Smooth muscle cell (in vitro differentiated cells): ENCODE measurements around the gene RUNX2. TPM values are rescaled to one million over a fixed set of nuclear protein-coding genes. Genes with fewer than 3 reads are reported as not detected.
A peak's percentile ranks its signal among the peaks of the same experiment; 100 is the strongest.

Experiments used
- DNase-seq: peaks from one replicate; lab custom pipeline; 2025; ENCODE audit not compliant: unreplicated experiment; lab: John Stamatoyannopoulos, UW
- H2AFZ ChIP-seq: fragments of 200-600 bp; sonication (generic); 2 replicates; pipeline ENCODE4 v1.6.0; 2016; ENCODE audit warnings: antibody characterized with exemption, low read depth, mild to moderate bottlenecking
- H3F3A ChIP-seq: fragments of 200-600 bp; sonication (generic); 2 replicates; pipeline ENCODE4 v1.6.0; 2017; ENCODE audit warnings: antibody characterized with exemption, low read depth
- H3K27ac ChIP-seq: fragments of 200-600 bp; sonication (generic); 2 replicates; pipeline ENCODE4 v1.5.1; 2016; ENCODE audit warnings: low read depth, mild to moderate bottlenecking
- H3K27me3 ChIP-seq: fragments of 200-600 bp; sonication (generic); 2 replicates; pipeline ENCODE4 v1.6.1; 2016; ENCODE audit warnings: low read depth, mild to moderate bottlenecking
- H3K36me3 ChIP-seq: fragments of 200-600 bp; sonication (generic); 2 replicates; pipeline ENCODE4 v1.5.1; 2016; ENCODE audit warnings: low read depth
- H3K4me1 ChIP-seq: fragments of 200-600 bp; sonication (generic); 2 replicates; pipeline ENCODE4 v1.5.1; 2016; ENCODE audit warnings: low read depth
- H3K4me2 ChIP-seq: fragments of 200-600 bp; sonication (generic); 2 replicates; pipeline ENCODE4 v1.6.0; 2016; ENCODE audit warnings: mild to moderate bottlenecking
- H3K4me3 ChIP-seq: fragments of 200-600 bp; sonication (generic); 2 replicates; pipeline ENCODE4 v1.5.1; 2016; ENCODE audit warnings: mild to moderate bottlenecking
- H3K79me2 ChIP-seq: fragments of 200-600 bp; sonication (generic); 2 replicates; pipeline ENCODE4 v1.6.0; 2016; ENCODE audit warnings: low read depth, mild to moderate bottlenecking
- H3K9ac ChIP-seq: fragments of 200-600 bp; sonication (generic); 2 replicates; pipeline ENCODE4 v1.6.0; 2016; ENCODE audit warnings: low read depth
- H3K9me3 ChIP-seq: fragments of 200-600 bp; sonication (generic); replicated peaks from 2 replicates; pipeline ENCODE4 v1.5.1; 2016; ENCODE audit warnings: low read depth
- H4K20me1 ChIP-seq: fragments of 200-600 bp; sonication (generic); 2 replicates; pipeline ENCODE4 v1.6.0; 2016; ENCODE audit warnings: low read depth
- WGBS: methylation state at CpG from one replicate; pipeline ENCODE4 v1.1.7; 2016; ENCODE audit warnings: low lambda C conversion rate; 5-methylcytosine and 5-hydroxymethylcytosine counted together
- polyA plus RNA-seq: library from polyadenylated mRNA; unstranded; fragments of >200 nt; fragmentation: Nextera tagmentation; extraction: Ambion mirVana; gene quantifications from 2 replicates; pipeline ENCODE4 v1.2.1, GENCODE V29; 2016
- total RNA-seq: library from RNA; depleted of rRNA; stranded (reverse); fragments of >200 nt; gene quantifications from 2 replicates; pipeline ENCODE4 v1.2.3, GENCODE V29; 2014
- TF ChIP-seq, protein P1 (sequence below): fragments of 200-600 bp; sonication (generic); IDR thresholded peaks from 2 replicates; pipeline ENCODE4 v1.5.1; 2017; ENCODE audit warnings: borderline replicate concordance, mild to moderate bottlenecking, antibody characterized with exemption; ENCODE audit not compliant: insufficient read depth, poor library complexity, severe bottlenecking

The RUNX2 gene
- total and polyA plus RNA-seq, 2 experiments from 2014 or later = 12.5 to 16.4 TPM

DNA sequence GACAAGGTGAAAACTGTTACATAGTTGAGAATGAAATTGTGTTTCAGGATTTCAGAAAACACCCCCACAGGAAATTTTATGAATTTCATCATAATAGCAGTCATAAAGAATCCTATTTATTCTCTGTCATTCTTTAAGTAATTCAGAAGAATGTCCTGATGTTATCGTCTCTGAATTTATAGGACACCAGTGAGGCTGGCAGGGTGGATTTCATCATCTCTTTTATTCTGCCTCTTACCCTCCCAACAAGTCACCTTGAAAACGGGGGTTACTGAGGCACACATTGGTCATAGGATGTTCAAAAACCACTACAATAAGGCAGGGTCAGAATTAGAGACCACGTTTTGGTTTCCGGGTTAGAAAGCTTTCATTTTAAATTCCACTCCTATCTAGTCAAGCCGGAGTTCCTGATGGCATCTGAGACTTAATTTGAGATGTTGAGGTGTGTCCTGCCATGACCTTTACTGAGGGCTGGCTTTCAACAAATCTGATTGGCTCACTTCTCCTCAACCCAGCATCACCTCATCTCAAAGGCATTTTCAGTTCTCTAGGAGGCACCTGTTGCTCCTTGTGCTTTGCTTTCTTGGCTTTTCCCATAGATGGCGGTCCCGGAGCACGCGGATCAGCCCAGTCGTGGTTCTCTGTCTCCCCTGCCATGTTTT, 280.3 kb downstream of the RUNX2 start:
- Histone ChIP-seq H3K4me2 (no peak overlapping the region), H3K9me3 (no peaks in the 10 kb centered on the region), H2AFZ (no peak overlapping the region), H3K36me3 (no peaks in the 10 kb centered on the region), H3K9ac (no peak overlapping the region), H3K4me1 (no peaks in the 10 kb centered on the region), H3K4me3 (no peak overlapping the region), H3K79me2 (no peaks in the 10 kb centered on the region), H3F3A (no peaks in the 10 kb centered on the region), H4K20me1 (no peaks in the 10 kb centered on the region), H3K27me3 (no peaks in the 10 kb centered on the region), H3K27ac (peak overlapping the region; percentile 52)
- no peak for DNase-seq
- TF ChIP-seq, protein P1, sequence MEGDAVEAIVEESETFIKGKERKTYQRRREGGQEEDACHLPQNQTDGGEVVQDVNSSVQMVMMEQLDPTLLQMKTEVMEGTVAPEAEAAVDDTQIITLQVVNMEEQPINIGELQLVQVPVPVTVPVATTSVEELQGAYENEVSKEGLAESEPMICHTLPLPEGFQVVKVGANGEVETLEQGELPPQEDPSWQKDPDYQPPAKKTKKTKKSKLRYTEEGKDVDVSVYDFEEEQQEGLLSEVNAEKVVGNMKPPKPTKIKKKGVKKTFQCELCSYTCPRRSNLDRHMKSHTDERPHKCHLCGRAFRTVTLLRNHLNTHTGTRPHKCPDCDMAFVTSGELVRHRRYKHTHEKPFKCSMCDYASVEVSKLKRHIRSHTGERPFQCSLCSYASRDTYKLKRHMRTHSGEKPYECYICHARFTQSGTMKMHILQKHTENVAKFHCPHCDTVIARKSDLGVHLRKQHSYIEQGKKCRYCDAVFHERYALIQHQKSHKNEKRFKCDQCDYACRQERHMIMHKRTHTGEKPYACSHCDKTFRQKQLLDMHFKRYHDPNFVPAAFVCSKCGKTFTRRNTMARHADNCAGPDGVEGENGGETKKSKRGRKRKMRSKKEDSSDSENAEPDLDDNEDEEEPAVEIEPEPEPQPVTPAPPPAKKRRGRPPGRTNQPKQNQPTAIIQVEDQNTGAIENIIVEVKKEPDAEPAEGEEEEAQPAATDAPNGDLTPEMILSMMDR = no peak
- 83% methylated on average over 10 of the region's 10 CpGs for WGBS

DNA sequence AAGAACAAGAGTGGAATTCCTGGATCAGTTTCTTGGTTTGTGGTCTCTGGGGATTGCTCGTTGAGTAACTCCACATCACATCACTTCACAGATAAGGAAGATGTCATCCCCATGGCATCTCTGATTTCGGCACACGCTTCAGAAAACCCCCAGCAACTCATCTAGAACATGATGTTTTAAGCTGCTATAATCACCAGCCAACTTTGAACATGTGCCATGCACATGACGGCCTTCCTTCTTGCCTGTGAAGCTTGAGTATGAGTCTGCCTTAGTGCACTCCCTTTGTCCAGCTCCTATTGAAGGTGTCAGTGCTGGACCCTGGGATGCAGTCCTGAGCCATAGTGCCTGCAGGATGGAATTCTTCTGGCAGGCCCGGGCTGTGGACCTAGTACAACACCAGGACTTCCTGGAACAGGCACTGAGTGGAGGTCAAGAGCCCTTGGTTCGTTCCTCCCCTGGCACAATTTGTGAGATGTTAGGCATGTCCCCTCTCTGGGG, 281.1 kb downstream of the RUNX2 start:
- Histone ChIP-seq H4K20me1 (no peaks in the 10 kb centered on the region), H3F3A (no peaks in the 10 kb centered on the region), H2AFZ (no peak overlapping the region), H3K36me3 (no peaks in the 10 kb centered on the region), H3K4me3 (no peak overlapping the region), H3K27ac (no peak overlapping the region), H3K4me2 (peak overlapping the region; percentile 6), H3K9ac (no peak overlapping the region), H3K9me3 (no peaks in the 10 kb centered on the region), H3K79me2 (no peaks in the 10 kb centered on the region), H3K4me1 (no peaks in the 10 kb centered on the region), H3K27me3 (no peaks in the 10 kb centered on the region)
- WGBS = 52% methylated on average over 6 of the region's 6 CpGs
- TF ChIP-seq, protein P1 = no peak
- DNase-seq = no peak

DNA sequence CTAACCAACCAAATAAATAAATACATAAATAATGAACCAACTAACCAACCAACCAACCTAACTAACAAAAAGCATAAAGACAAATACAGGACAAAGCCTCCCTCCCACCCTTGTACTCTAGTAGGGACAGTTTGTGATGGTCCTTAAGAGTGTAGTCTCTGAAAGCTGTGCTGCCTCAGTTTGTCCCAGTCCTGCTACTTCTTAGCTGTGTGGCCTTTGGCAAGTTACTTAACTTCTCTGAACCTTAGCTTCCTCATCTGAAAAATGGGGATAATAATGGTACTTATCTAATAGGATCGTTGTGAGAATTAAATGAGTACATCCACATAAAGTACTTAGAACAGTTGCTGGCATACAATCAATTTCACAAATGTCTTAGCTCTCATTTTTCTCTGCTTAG, 282.2 kb downstream of the RUNX2 start:
- no peak overlapping the region for H3K27ac ChIP-seq
- no peak for DNase-seq
- TF ChIP-seq, protein P1 = no peak
- no peaks in the 10 kb centered on the region for H4K20me1 ChIP-seq
- WGBS = 89% methylated on average over 1 of the region's 1 CpG
- no peaks in the 10 kb centered on the region for H3K36me3 ChIP-seq
- no peak overlapping the region for H3K4me3 ChIP-seq
- H3K4me2 ChIP-seq = no peak overlapping the region
- no peak overlapping the region for H3K9ac ChIP-seq
- H3K9me3 ChIP-seq = no peaks in the 10 kb centered on the region
- no peak overlapping the region for H2AFZ ChIP-seq
- H3K27me3 ChIP-seq = no peaks in the 10 kb centered on the region
- H3F3A ChIP-seq = no peaks in the 10 kb centered on the region
- H3K4me1 ChIP-seq = no peaks in the 10 kb centered on the region
- H3K79me2 ChIP-seq = no peaks in the 10 kb centered on the region

DNA sequence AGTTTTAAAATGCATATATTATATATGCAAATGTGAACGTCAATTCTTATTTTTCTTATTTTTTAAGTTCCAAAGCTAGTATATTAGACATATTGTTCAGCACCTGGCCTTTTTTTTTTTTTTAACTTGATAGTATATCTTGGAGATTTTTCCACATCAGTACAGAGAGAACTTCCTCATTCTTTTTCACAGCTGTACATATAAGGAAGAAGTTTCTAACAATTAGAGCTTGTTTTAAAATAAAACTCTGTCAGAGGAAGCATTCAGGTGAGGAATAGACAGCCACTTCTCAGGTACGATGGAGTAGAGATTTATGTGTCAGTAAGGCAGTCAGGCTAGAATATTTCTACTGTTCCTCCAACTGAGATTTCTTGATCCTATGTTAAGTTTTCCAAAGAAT, 282.7 kb downstream of the RUNX2 start:
- no peaks in the 10 kb centered on the region for H3K27me3 ChIP-seq
- no peaks in the 10 kb centered on the region for H3K36me3 ChIP-seq

More for the DNA sequence above, 282.7 kb downstream of the RUNX2 start:
- no peak for DNase-seq
- Histone ChIP-seq H3K4me3 (no peak overlapping the region), H3K9me3 (no peaks in the 10 kb centered on the region), H3K4me1 (no peaks in the 10 kb centered on the region), H4K20me1 (no peaks in the 10 kb centered on the region), H3K9ac (no peak overlapping the region), H2AFZ (no peak overlapping the region), H3K4me2 (no peak overlapping the region), H3F3A (no peaks in the 10 kb centered on the region), H3K79me2 (no peaks in the 10 kb centered on the region), H3K27ac (no peak overlapping the region)
- TF ChIP-seq, protein P1 = no peak
- WGBS = 87% methylated on average over 2 of the region's 2 CpGs
